Measurements from ENCODE around the gene DMWD. TPM values are rescaled to one million over a fixed set of nuclear protein-coding genes. Genes with fewer than 3 reads are reported as not detected.
A peak's percentile ranks its signal among the peaks of the same experiment; 100 is the strongest.

DMWD gene
- total and polyA plus RNA-seq, 2 of the 13 experiments (the other 11 are each of a cell fraction or from before 2014, with no cell fraction given), result 10.3 to 14.9 TPM

DNA sequence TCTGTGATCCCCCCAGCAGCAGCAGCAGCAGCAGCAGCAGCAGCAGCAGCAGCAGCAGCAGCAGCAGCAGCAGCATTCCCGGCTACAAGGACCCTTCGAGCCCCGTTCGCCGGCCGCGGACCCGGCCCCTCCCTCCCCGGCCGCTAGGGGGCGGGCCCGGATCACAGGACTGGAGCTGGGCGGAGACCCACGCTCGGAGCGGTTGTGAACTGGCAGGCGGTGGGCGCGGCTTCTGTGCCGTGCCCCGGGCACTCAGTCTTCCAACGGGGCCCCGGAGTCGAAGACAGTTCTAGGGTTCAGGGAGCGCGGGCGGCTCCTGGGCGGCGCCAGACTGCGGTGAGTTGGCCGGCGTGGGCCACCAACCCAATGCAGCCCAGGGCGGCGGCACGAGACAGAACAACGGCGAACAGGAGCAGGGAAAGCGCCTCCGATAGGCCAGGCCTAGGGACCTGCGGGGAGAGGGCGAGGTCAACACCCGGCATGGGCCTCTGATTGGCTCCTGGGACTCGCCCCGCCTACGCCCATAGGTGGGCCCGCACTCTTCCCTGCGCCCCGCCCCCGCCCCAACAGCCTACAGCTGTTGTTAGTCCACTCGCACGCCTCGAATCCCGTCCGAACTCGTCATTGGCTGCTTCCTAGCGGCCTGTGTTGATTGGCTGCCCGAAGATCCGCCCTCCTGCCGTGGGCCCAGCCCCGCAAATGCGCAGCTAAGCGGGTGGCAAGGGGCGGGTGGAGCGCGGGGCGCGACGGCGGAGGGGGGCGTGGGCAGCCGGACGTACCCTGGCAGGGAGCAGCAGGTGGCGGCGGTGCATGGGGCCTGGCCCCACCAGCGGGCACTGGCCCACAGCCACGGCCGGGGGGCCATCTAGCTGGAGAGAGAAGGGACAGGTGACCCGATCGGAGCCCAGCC, 22.2 kb downstream of the DMWD start (continued):
- TF ChIP-seq, protein P1, sequence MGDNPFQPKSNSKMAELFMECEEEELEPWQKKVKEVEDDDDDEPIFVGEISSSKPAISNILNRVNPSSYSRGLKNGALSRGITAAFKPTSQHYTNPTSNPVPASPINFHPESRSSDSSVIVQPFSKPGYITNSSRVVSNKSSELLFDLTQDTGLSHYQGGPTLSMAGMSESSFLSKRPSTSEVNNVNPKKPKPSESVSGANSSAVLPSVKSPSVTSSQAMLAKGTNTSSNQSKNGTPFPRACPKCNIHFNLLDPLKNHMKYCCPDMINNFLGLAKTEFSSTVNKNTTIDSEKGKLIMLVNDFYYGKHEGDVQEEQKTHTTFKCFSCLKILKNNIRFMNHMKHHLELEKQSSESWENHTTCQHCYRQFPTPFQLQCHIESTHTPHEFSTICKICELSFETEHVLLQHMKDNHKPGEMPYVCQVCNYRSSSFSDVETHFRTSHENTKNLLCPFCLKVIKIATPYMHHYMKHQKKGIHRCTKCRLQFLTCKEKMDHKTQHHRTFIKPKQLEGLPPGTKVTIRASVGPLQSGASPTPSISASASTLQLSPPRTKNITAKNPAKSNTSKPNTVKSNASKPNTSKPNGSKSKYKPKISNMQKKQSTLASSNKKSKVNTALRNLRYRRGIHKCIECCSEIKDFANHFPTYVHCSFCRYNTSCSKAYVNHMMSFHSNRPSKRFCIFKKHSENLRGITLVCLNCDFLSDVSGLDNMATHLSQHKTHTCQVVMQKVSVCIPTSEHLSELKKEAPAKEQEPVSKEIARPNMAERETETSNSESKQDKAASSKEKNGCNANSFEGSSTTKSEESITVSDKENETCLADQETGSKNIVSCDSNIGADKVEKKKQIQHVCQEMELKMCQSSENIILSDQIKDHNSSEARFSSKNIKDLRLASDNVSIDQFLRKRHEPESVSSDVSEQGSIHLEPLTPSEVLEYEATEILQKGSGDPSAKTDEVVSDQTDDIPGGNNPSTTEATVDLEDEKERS (CRISPR knock-in tag; IDR thresholded peaks at IDR 0.05), result peak; percentile 85
- TF ChIP-seq, protein P2, sequence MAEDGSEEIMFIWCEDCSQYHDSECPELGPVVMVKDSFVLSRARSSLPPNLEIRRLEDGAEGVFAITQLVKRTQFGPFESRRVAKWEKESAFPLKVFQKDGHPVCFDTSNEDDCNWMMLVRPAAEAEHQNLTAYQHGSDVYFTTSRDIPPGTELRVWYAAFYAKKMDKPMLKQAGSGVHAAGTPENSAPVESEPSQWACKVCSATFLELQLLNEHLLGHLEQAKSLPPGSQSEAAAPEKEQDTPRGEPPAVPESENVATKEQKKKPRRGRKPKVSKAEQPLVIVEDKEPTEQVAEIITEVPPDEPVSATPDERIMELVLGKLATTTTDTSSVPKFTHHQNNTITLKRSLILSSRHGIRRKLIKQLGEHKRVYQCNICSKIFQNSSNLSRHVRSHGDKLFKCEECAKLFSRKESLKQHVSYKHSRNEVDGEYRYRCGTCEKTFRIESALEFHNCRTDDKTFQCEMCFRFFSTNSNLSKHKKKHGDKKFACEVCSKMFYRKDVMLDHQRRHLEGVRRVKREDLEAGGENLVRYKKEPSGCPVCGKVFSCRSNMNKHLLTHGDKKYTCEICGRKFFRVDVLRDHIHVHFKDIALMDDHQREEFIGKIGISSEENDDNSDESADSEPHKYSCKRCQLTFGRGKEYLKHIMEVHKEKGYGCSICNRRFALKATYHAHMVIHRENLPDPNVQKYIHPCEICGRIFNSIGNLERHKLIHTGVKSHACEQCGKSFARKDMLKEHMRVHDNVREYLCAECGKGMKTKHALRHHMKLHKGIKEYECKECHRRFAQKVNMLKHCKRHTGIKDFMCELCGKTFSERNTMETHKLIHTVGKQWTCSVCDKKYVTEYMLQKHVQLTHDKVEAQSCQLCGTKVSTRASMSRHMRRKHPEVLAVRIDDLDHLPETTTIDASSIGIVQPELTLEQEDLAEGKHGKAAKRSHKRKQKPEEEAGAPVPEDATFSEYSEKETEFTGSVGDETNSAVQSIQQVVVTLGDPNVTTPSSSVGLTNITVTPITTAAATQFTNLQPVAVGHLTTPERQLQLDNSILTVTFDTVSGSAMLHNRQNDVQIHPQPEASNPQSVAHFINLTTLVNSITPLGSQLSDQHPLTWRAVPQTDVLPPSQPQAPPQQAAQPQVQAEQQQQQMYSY (CRISPR knock-in tag; IDR thresholded peaks at IDR 0.05), result peak; percentile 51
- 0 out of 2 replicates have a peak, but pooled peaks have one; percentile 27 for TF ChIP-seq ETV5 (CRISPR knock-in tag; IDR thresholded peaks at IDR 0.05; ENCODE audit: borderline replicate concordance)
- peak; percentile 41; the same call in 1 of the 2 replicates for TF ChIP-seq RXRB (CRISPR knock-in tag; IDR thresholded peaks at IDR 0.05; ENCODE audit: borderline replicate concordance)
- TF ChIP-seq, protein P3, sequence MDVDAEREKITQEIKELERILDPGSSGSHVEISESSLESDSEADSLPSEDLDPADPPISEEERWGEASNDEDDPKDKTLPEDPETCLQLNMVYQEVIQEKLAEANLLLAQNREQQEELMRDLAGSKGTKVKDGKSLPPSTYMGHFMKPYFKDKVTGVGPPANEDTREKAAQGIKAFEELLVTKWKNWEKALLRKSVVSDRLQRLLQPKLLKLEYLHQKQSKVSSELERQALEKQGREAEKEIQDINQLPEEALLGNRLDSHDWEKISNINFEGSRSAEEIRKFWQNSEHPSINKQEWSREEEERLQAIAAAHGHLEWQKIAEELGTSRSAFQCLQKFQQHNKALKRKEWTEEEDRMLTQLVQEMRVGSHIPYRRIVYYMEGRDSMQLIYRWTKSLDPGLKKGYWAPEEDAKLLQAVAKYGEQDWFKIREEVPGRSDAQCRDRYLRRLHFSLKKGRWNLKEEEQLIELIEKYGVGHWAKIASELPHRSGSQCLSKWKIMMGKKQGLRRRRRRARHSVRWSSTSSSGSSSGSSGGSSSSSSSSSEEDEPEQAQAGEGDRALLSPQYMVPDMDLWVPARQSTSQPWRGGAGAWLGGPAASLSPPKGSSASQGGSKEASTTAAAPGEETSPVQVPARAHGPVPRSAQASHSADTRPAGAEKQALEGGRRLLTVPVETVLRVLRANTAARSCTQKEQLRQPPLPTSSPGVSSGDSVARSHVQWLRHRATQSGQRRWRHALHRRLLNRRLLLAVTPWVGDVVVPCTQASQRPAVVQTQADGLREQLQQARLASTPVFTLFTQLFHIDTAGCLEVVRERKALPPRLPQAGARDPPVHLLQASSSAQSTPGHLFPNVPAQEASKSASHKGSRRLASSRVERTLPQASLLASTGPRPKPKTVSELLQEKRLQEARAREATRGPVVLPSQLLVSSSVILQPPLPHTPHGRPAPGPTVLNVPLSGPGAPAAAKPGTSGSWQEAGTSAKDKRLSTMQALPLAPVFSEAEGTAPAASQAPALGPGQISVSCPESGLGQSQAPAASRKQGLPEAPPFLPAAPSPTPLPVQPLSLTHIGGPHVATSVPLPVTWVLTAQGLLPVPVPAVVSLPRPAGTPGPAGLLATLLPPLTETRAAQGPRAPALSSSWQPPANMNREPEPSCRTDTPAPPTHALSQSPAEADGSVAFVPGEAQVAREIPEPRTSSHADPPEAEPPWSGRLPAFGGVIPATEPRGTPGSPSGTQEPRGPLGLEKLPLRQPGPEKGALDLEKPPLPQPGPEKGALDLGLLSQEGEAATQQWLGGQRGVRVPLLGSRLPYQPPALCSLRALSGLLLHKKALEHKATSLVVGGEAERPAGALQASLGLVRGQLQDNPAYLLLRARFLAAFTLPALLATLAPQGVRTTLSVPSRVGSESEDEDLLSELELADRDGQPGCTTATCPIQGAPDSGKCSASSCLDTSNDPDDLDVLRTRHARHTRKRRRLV (CRISPR knock-in tag; IDR thresholded peaks at IDR 0.05), result peak; percentile 71; the same call in 1 of the 2 replicates
- TF ChIP-seq ZNF468 (CRISPR knock-in tag; IDR thresholded peaks at IDR 0.05), result no peak
- TF ChIP-seq, protein P4, sequence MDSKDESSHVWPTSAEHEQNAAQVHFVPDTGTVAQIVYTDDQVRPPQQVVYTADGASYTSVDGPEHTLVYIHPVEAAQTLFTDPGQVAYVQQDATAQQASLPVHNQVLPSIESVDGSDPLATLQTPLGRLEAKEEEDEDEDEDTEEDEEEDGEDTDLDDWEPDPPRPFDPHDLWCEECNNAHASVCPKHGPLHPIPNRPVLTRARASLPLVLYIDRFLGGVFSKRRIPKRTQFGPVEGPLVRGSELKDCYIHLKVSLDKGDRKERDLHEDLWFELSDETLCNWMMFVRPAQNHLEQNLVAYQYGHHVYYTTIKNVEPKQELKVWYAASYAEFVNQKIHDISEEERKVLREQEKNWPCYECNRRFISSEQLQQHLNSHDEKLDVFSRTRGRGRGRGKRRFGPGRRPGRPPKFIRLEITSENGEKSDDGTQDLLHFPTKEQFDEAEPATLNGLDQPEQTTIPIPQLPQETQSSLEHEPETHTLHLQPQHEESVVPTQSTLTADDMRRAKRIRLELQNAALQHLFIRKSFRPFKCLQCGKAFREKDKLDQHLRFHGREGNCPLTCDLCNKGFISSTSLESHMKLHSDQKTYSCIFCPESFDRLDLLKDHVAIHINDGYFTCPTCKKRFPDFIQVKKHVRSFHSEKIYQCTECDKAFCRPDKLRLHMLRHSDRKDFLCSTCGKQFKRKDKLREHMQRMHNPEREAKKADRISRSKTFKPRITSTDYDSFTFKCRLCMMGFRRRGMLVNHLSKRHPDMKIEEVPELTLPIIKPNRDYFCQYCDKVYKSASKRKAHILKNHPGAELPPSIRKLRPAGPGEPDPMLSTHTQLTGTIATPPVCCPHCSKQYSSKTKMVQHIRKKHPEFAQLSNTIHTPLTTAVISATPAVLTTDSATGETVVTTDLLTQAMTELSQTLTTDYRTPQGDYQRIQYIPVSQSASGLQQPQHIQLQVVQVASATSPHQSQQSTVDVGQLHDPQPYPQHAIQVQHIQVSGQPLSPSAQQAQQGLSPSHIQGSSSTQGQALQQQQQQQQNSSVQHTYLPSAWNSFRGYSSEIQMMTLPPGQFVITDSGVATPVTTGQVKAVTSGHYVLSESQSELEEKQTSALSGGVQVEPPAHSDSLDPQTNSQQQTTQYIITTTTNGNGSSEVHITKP (CRISPR knock-in tag; IDR thresholded peaks at IDR 0.05; ENCODE audit: low read depth), result no peak
- TF ChIP-seq KLF6 (CRISPR knock-in tag; IDR thresholded peaks at IDR 0.05), result peak; percentile 88; the same call in 1 of the 2 replicates
